A673 (cell line): ENCODE results near the gene OXNAD1. TPM values are rescaled to one million over a fixed set of nuclear protein-coding genes. Genes with fewer than 3 reads are reported as not detected.

Source experiments
- BruUV-seq: library from RNA; stranded (reverse); fragments of 400-500 nt; replicated peaks from 2 replicates; lab custom pipeline; 2021; lab: Mats Ljungman, UMichigan
- CTCF ChIA-PET: fragments of 300-600 bp; sonication (Branson Sonifier 250); formaldehyde crosslinking; loops from one replicate; lab custom pipeline; 2022; ENCODE audit warnings: antibody characterized with exemption; lab: Charles Lee
- POLR2A ChIA-PET: fragments of 300-600 bp; sonication (Branson Sonifier 250); formaldehyde crosslinking; loops from one replicate; lab custom pipeline; 2022; ENCODE audit warnings: antibody characterized with exemption; ENCODE audit not compliant: low non-redundant PET; lab: Charles Lee
- DNase-seq: peaks from one replicate; pipeline ENCODE4 v3.0.0-alpha.2; 2015; ENCODE audit warnings: low spot score
- H3K27ac ChIP-seq: fragments of 200-600 bp; sonication (generic); 2 replicates; pipeline ENCODE4 v1.5.1; 2016; ENCODE audit warnings: mixed run types, low read depth, mild to moderate bottlenecking, mixed read lengths, antibody characterized with exemption, low read length; ENCODE audit not compliant: poor library complexity, severe bottlenecking
- H3K27me3 ChIP-seq: fragments of 200-600 bp; sonication (generic); replicated peaks from 2 replicates; pipeline ENCODE4 v1.6.1; 2017; ENCODE audit warnings: mixed run types, low read depth, mild to moderate bottlenecking, mixed read lengths, antibody characterized with exemption, low read length; ENCODE audit not compliant: insufficient read depth, poor library complexity
- H3K36me3 ChIP-seq: fragments of 200-600 bp; sonication (generic); 2 replicates; pipeline ENCODE4 v1.6.1; 2016; ENCODE audit warnings: mixed run types, mild to moderate bottlenecking, mixed read lengths, antibody characterized with exemption, low read length; ENCODE audit not compliant: insufficient read depth, poor library complexity, severe bottlenecking
- H3K4me1 ChIP-seq: fragments of 200-600 bp; sonication (generic); 2 replicates; pipeline ENCODE4 v1.6.1; 2017; ENCODE audit warnings: mixed run types, mild to moderate bottlenecking, mixed read lengths, antibody characterized with exemption, low read length; ENCODE audit not compliant: insufficient read depth, poor library complexity, severe bottlenecking
- H3K4me3 ChIP-seq: fragments of 200-600 bp; sonication (generic); 2 replicates; pipeline ENCODE4 v1.5.1; 2016; ENCODE audit warnings: low read depth, mixed run types, mild to moderate bottlenecking, mixed read lengths, low read length; ENCODE audit not compliant: poor library complexity, severe bottlenecking
- H3K9me3 ChIP-seq: fragments of 200-600 bp; sonication (generic); 2 replicates; pipeline ENCODE4 v1.6.1; 2016; ENCODE audit warnings: mixed run types, low read depth, mild to moderate bottlenecking, mixed read lengths, antibody characterized with exemption, low read length; ENCODE audit not compliant: poor library complexity, severe bottlenecking
- CTCF ChIP-seq: fragments of 300-800, 200-600 bp; sonication (generic); conservative IDR thresholded peaks from 2 replicates; pipeline ENCODE4 v1.5.1; 2017; ENCODE audit warnings: low read depth, mild to moderate bottlenecking, antibody characterized with exemption, low read length, moderate library complexity, mixed read lengths
- EZH2 ChIP-seq: fragments of 200-600 bp; sonication (generic); IDR thresholded peaks from 2 replicates; pipeline ENCODE4 v1.6.1; 2017; ENCODE audit warnings: borderline replicate concordance, low read depth, mild to moderate bottlenecking, mixed read lengths, antibody characterized with exemption, low read length; ENCODE audit not compliant: poor library complexity, severe bottlenecking
- intact Hi-C: fragments of 100-400 bp; cut with micrococcal nuclease; formaldehyde crosslinking; loops from one replicate; pipeline ENCODE4 v1.10.0; 2022; ENCODE audit not compliant: unreplicated experiment
- total RNA-seq: library from RNA; stranded (reverse); gene quantifications from 2 replicates; pipeline ENCODE4 v1.2.3, GENCODE V29; 2021

OXNAD1 gene
- total RNA-seq, 1 experiment from 2014 or later, result 21.5 TPM

- POLR2A ChIA-PET, result no interaction called here
- no TSS peak for BruUV-seq
- H3K4me1 ChIP-seq, result no peaks in the 10 kb centered on the region
- no peak overlapping the region for H3K4me3 ChIP-seq
- no peak for TF ChIP-seq CTCF
- no peak for TF ChIP-seq EZH2
- H3K27me3 ChIP-seq, result no peaks in the 10 kb centered on the region
- H3K27ac ChIP-seq, result no peak overlapping the region
- H3K9me3 ChIP-seq, result no peaks in the 10 kb centered on the region
- CTCF ChIA-PET, result no interaction called here
- DNase-seq, result no peak
- intact Hi-C loops, result no loop called here
- peaks cover 16% of the 10 kb centered on the region for H3K36me3 ChIP-seq
Observed at GRCh38 chr3:16300881-16301359, 35.9 kb downstream of the OXNAD1 start.

GRCh38 chr3:16301507-16301906, 36.5 kb downstream of the OXNAD1 start:
- POLR2A ChIA-PET, result no interaction called here
- Histone ChIP-seq H3K9me3 (no peaks in the 10 kb centered on the region), H3K27me3 (no peaks in the 10 kb centered on the region), H3K4me3 (no peak overlapping the region), H3K27ac (no peak overlapping the region), H3K36me3 (peaks cover 11% of the 10 kb centered on the region), H3K4me1 (no peaks in the 10 kb centered on the region)
- DNase-seq, result no peak
- no peak for TF ChIP-seq EZH2
- no peak for TF ChIP-seq CTCF
- CTCF ChIA-PET, result no interaction called here
- intact Hi-C loops, result no loop called here
- BruUV-seq, result no TSS peak

- H3K27me3 ChIP-seq, result no peaks in the 10 kb centered on the region
- H3K36me3 ChIP-seq, result peaks cover 5% of the 10 kb centered on the region
- TF ChIP-seq EZH2, result no peak
- no peak for TF ChIP-seq CTCF
- no peaks in the 10 kb centered on the region for H3K9me3 ChIP-seq
- ChIA-PET CTCF (no interaction called here), POLR2A (no interaction called here)
- H3K4me1 ChIP-seq, result no peaks in the 10 kb centered on the region
- no TSS peak for BruUV-seq
- no peak overlapping the region for H3K27ac ChIP-seq
- no peak overlapping the region for H3K4me3 ChIP-seq
- DNase-seq, result no peak
- intact Hi-C loops, result no loop called here
Observed at GRCh38 chr3:16302082-16302631, 37.1 kb downstream of the OXNAD1 start.
